Measurements from ENCODE around the gene TMEM163. TPM values are rescaled to one million over a fixed set of nuclear protein-coding genes. Genes with fewer than 3 reads are reported as not detected.
"Not testable (repeated sequence)": the region's sequence is repeated elsewhere in the genome, so short reads cannot be mapped to it uniquely, and the experiment has no call there.

The TMEM163 gene
- total and polyA plus RNA-seq, 3 donors from 2014 or later = 24.0 to 44.3 (median 37.3) TPM

- Histone ChIP-seq H3K9me3 (no peaks in the 10 kb centered on the region), H3K4me3 (no peak overlapping the region), H3K4me1 (no peaks in the 10 kb centered on the region), H3K27ac (no peak overlapping the region), H3K36me3 (ENCODE audit: low read depth, missing control alignments) (no peaks in the 10 kb centered on the region), H3K27me3 (no peaks in the 10 kb centered on the region)
- TF ChIP-seq CTCF (IDR thresholded peaks at IDR 0.05) (no peak), POLR2A (IDR thresholded peaks at IDR 0.05) (no peak)
- 71 to 80% methylated on average over 9 of the region's 9 CpGs for WGBS, 2 donors
- DNase-seq = no peak
- intact Hi-C loops (cut with DNase I; ENCODE audit: low total_unique reads) = no loop called here
These were observed 146.3 kb downstream of the TMEM163 start for GRCh38 chr2:134572314-134573084.

GRCh38 chr2:134570676-134571075 is 148.1 kb downstream of the TMEM163 start:
- 77 to 82% methylated on average over 3 of the region's 3 CpGs for WGBS, 2 donors
- Histone ChIP-seq H3K4me3 (no peak overlapping the region), H3K36me3 (ENCODE audit: low read depth, missing control alignments) (no peaks in the 10 kb centered on the region), H3K4me1 (no peaks in the 10 kb centered on the region), H3K27me3 (no peaks in the 10 kb centered on the region), H3K9me3 (no peaks in the 10 kb centered on the region), H3K27ac (no peak overlapping the region)
- no peak for DNase-seq
- intact Hi-C loops (cut with DNase I; ENCODE audit: low total_unique reads) = no loop called here
- TF ChIP-seq POLR2A (IDR thresholded peaks at IDR 0.05) (no peak), CTCF (IDR thresholded peaks at IDR 0.05) (no peak)

GRCh38 chr2:134568413-134568812 is 150.4 kb downstream of the TMEM163 start:
- Histone ChIP-seq H3K36me3 (ENCODE audit: low read depth, missing control alignments) (no peaks in the 10 kb centered on the region), H3K27me3 (no peaks in the 10 kb centered on the region), H3K4me3 (no peak overlapping the region), H3K27ac (no peak overlapping the region), H3K9me3 (no peaks in the 10 kb centered on the region), H3K4me1 (no peaks in the 10 kb centered on the region)
- intact Hi-C loops (cut with DNase I; ENCODE audit: low total_unique reads) = no loop called here
- WGBS, 2 donors = 83 to 95% methylated on average over 2 of the region's 2 CpGs
- DNase-seq = no peak
- TF ChIP-seq CTCF (IDR thresholded peaks at IDR 0.05) (no peak), POLR2A (IDR thresholded peaks at IDR 0.05) (no peak)

- no peak for DNase-seq
- Histone ChIP-seq H3K27me3 (no peaks in the 10 kb centered on the region), H3K27ac (no peak overlapping the region), H3K4me3 (no peak overlapping the region), H3K9me3 (no peaks in the 10 kb centered on the region), H3K36me3 (ENCODE audit: low read depth, missing control alignments) (no peaks in the 10 kb centered on the region), H3K4me1 (no peaks in the 10 kb centered on the region)
- TF ChIP-seq CTCF (IDR thresholded peaks at IDR 0.05) = no peak
- no peak for TF ChIP-seq POLR2A (IDR thresholded peaks at IDR 0.05)
- WGBS, 2 donors = 36 to 44% methylated on average over 1 of the region's 1 CpG
- intact Hi-C loops (cut with DNase I; ENCODE audit: low total_unique reads) = no loop called here
These were observed 151.1 kb downstream of the TMEM163 start for GRCh38 chr2:134567666-134568065.

GRCh38 chr2:134564955-134565354 is 153.8 kb downstream of the TMEM163 start:
- H3K4me1 ChIP-seq; H3K27ac ChIP-seq; H3K36me3 ChIP-seq (ENCODE audit: low read depth, missing control alignments); H3K9me3 ChIP-seq; DNase-seq; intact Hi-C loops (cut with DNase I; ENCODE audit: low total_unique reads); H3K27me3 ChIP-seq; H3K4me3 ChIP-seq: not testable (repeated sequence)
- WGBS, 2 donors = 77 to 84% methylated on average over 5 of the region's 5 CpGs
